Measurements from ENCODE around the gene EFL1. TPM values are rescaled to one million over a fixed set of nuclear protein-coding genes. Genes with fewer than 3 reads are reported as not detected.

Gene EFL1
- total RNA-seq, 4 donors from 2014 or later = 35.0 to 57.9 (median 46.5) TPM

- Histone ChIP-seq H3K4me3 (no peak overlapping the region), H3K27ac (no peak overlapping the region), H3K9me3 (no peaks in the 10 kb centered on the region), H3K4me1 (no peaks in the 10 kb centered on the region), H3K36me3 (no peaks in the 10 kb centered on the region), H3K27me3 (no peaks in the 10 kb centered on the region)
- in situ Hi-C loops (cut with MboI; ENCODE audit: low pct_ligation_motif_present in 1 of 4, low pct_unique_long_range_greater_than_20kb in 1 of 4, low sequenced_read_pairs in 3 of 4) = no loop called here
- DNase-seq = no peak
- intact Hi-C loops (cut with DNase I; ENCODE audit: low total_unique reads) = no loop called here
- WGBS, 2 donors (ENCODE audit: low coverage in 1 of 2) = 70 to 72% methylated on average over 4 to 12 of the region's 12 CpGs
- TF ChIP-seq POLR2A (IDR thresholded peaks at IDR 0.05) (no peak), EP300 (IDR thresholded peaks at IDR 0.05; ENCODE audit: low read depth) (no peak), CTCF (IDR thresholded peaks at IDR 0.05) (no peak), POLR2AphosphoS5 (IDR thresholded peaks at IDR 0.05) (no peak)
Observed at GRCh38 chr15:82100111-82100929, 162.2 kb downstream of the EFL1 start.

GRCh38 chr15:82098674-82099073 is 163.9 kb downstream of the EFL1 start:
- no peaks in the 10 kb centered on the region for H3K27me3 ChIP-seq
- no peak overlapping the region for H3K27ac ChIP-seq
- intact Hi-C loops (cut with DNase I; ENCODE audit: low total_unique reads) (no loop called here), in situ Hi-C loops (cut with MboI; ENCODE audit: low pct_ligation_motif_present in 1 of 4, low pct_unique_long_range_greater_than_20kb in 1 of 4, low sequenced_read_pairs in 3 of 4) (no loop called here)
- H3K9me3 ChIP-seq = no peaks in the 10 kb centered on the region
- H3K36me3 ChIP-seq = no peaks in the 10 kb centered on the region
- no peak overlapping the region for H3K4me3 ChIP-seq
- 83 to 88% methylated on average over 2 to 15 of the region's 15 CpGs for WGBS, 2 donors (ENCODE audit: low coverage in 1 of 2)
- no peak for DNase-seq
- TF ChIP-seq CTCF (IDR thresholded peaks at IDR 0.05) (no peak), POLR2AphosphoS5 (IDR thresholded peaks at IDR 0.05) (no peak), EP300 (IDR thresholded peaks at IDR 0.05; ENCODE audit: low read depth) (no peak), POLR2A (IDR thresholded peaks at IDR 0.05) (no peak)
- no peaks in the 10 kb centered on the region for H3K4me1 ChIP-seq

- in situ Hi-C loops (cut with MboI; ENCODE audit: low pct_ligation_motif_present in 1 of 4, low pct_unique_long_range_greater_than_20kb in 1 of 4, low sequenced_read_pairs in 3 of 4) = no loop called here
- intact Hi-C loops (cut with DNase I; ENCODE audit: low total_unique reads) = no loop called here
- H3K36me3 ChIP-seq = no peaks in the 10 kb centered on the region
- H3K4me3 ChIP-seq = no peak overlapping the region
- TF ChIP-seq EP300 (IDR thresholded peaks at IDR 0.05; ENCODE audit: low read depth) = no peak
- TF ChIP-seq CTCF (IDR thresholded peaks at IDR 0.05) = no peak
- TF ChIP-seq POLR2AphosphoS5 (IDR thresholded peaks at IDR 0.05) = no peak
- no peak for TF ChIP-seq POLR2A (IDR thresholded peaks at IDR 0.05)
- H3K27ac ChIP-seq = no peak overlapping the region
- no peaks in the 10 kb centered on the region for H3K27me3 ChIP-seq
- no peaks in the 10 kb centered on the region for H3K4me1 ChIP-seq
- DNase-seq = no peak
- H3K9me3 ChIP-seq = no peaks in the 10 kb centered on the region
Observed at GRCh38 chr15:82095803-82096202, 166.7 kb downstream of the EFL1 start.

- intact Hi-C loops (cut with DNase I; ENCODE audit: low total_unique reads) (no loop called here), in situ Hi-C loops (cut with MboI; ENCODE audit: low pct_ligation_motif_present in 1 of 4, low pct_unique_long_range_greater_than_20kb in 1 of 4, low sequenced_read_pairs in 3 of 4) (no loop called here)
- Histone ChIP-seq H3K9me3 (no peaks in the 10 kb centered on the region), H3K27me3 (no peaks in the 10 kb centered on the region), H3K4me1 (no peaks in the 10 kb centered on the region), H3K27ac (no peak overlapping the region), H3K36me3 (no peaks in the 10 kb centered on the region), H3K4me3 (no peak overlapping the region)
- 87 to 88% methylated on average over 11 to 13 of the region's 13 CpGs for WGBS, 2 donors (ENCODE audit: low coverage in 1 of 2)
- DNase-seq = no peak
- TF ChIP-seq CTCF (IDR thresholded peaks at IDR 0.05) = no peak
- TF ChIP-seq EP300 (IDR thresholded peaks at IDR 0.05; ENCODE audit: low read depth) = no peak
- no peak for TF ChIP-seq POLR2AphosphoS5 (IDR thresholded peaks at IDR 0.05)
- no peak for TF ChIP-seq POLR2A (IDR thresholded peaks at IDR 0.05)
Observed at GRCh38 chr15:82093774-82094211, 168.7 kb downstream of the EFL1 start.
